K562 (cell line): ENCODE results near the gene DNAAF8. TPM values are rescaled to one million over a fixed set of nuclear protein-coding genes. Genes with fewer than 3 reads are reported as not detected.

Experiments used
- CREB5 ChIP-seq: fragments of 250-450 bp; sonication (Bioruptor Pico); IDR thresholded peaks from 2 replicates; pipeline ENCODE4 v1.5.0; 2020; ENCODE audit warnings: mild to moderate bottlenecking
- HCFC1 ChIP-seq: IDR thresholded peaks from 2 replicates; pipeline ENCODE4 v1.6.1; 2012; ENCODE audit warnings: low read depth, low read length, improper control_type of control experiment
- HIVEP1 ChIP-seq: fragments of 250-450 bp; sonication (Bioruptor Pico); IDR thresholded peaks from 2 replicates; pipeline ENCODE4 v1.4.0; 2020; ENCODE audit warnings: mild to moderate bottlenecking
- MTA3 ChIP-seq: fragments of 450-650 bp; formaldehyde crosslinking; IDR thresholded peaks from 2 replicates; pipeline ENCODE4 v1.6.1; 2017; ENCODE audit warnings: mild to moderate bottlenecking, borderline replicate concordance
- NEUROD1 ChIP-seq: fragments of 150-350 bp; IDR thresholded peaks from 2 replicates; pipeline ENCODE4 v1.6.1; 2014; ENCODE audit warnings: borderline replicate concordance, low read length, low read depth; ENCODE audit not compliant: partially characterized antibody
- POLR2AphosphoS5 ChIP-seq: IDR thresholded peaks from 2 replicates; pipeline ENCODE4 v1.6.1; 2011; ENCODE audit warnings: mild to moderate bottlenecking, low read depth, low read length, moderate library complexity; ENCODE audit not compliant: control insufficient read depth, insufficient read depth
- RAD51 ChIP-seq: fragments of 450-650 bp; IDR thresholded peaks from 2 replicates; pipeline ENCODE4 v1.7.1; 2016; ENCODE audit warnings: low read depth, mild to moderate bottlenecking, borderline replicate concordance
- SREBF2 ChIP-seq: sonication (generic); formaldehyde crosslinking; IDR thresholded peaks from 2 replicates; pipeline ENCODE4 v1.4.0; 2020; ENCODE audit warnings: mild to moderate bottlenecking, missing genetic modification reagents
- SUPT5H ChIP-seq: fragments of 450-650 bp; IDR thresholded peaks from 2 replicates; pipeline ENCODE4 v1.6.1; 2016
- THAP12 ChIP-seq: fragments of 250-450 bp; sonication (Bioruptor Pico); IDR thresholded peaks from 2 replicates; pipeline ENCODE4 v1.9.0; 2021; ENCODE audit warnings: mild to moderate bottlenecking, inconsistent platforms
- ZNF280B ChIP-seq: fragments of 250-450 bp; sonication (Bioruptor Pico); IDR thresholded peaks from 2 replicates; pipeline ENCODE4 v1.5.1; 2021; ENCODE audit warnings: mild to moderate bottlenecking
- ZNF318 ChIP-seq, 2 experiments: fragments of 450-650 bp; IDR thresholded peaks; 2 replicates each; pipeline ENCODE4 v1.6.1; 2016; ENCODE audit warnings: mild to moderate bottlenecking in 2 of 2, borderline replicate concordance in 1 of 2, low read depth in 1 of 2, moderate library complexity in 1 of 2
- ZNF668 ChIP-seq: fragments of 250-450 bp; sonication (Bioruptor Pico); IDR thresholded peaks from 2 replicates; pipeline ENCODE4 v1.8.0; 2022; ENCODE audit warnings: mild to moderate bottlenecking, inconsistent platforms
- polyA plus RNA-seq, 8 experiments: library from polyadenylated mRNA; depleted of rRNA in 4 of 8; stranded (reverse) in 5 of 8; unstranded in 3 of 8; fragments of >200 nt; fragmentation: Nextera tagmentation in 2 of 8; fragmentation: Illumina TruSeq in 1 of 8; extraction: Ambion mirVana in 2 of 8; extraction: Trizol in 1 of 8; gene quantifications; 2 replicates each; pipeline versions ENCODE4 v1.2.1 to v1.2.3, GENCODE V29; 2011 to 2014; ENCODE audit warnings: inconsistent platforms in 1 of 8, missing spikeins in 1 of 8
- total RNA-seq, 7 experiments: library from RNA; depleted of rRNA in 6 of 7; stranded (reverse); fragments of >200 nt in 6 of 7; fragmentation: Illumina TruSeq in 2 of 7; extraction: Trizol in 2 of 7; gene quantifications; 2 replicates each; pipeline versions ENCODE4 v1.2.1 to v1.2.3, GENCODE V29; 2011 to 2021; ENCODE audit warnings: low replicate concordance in 1 of 7

DNAAF8 gene
- total and polyA plus RNA-seq, 9 of the 15 experiments (the other 6 are each of a cell fraction or from before 2014, with no cell fraction given): 0.04 to 0.12 (median 0.10) TPM; not detected in 6

- no peak for TF ChIP-seq ZNF318 (IDR thresholded peaks at IDR 0.05; ENCODE audit: borderline replicate concordance in 1 of 2, low read depth in 1 of 2)
- TF ChIP-seq SUPT5H: peak; percentile 86
- TF ChIP-seq MTA3: no peak; the same call in 1 of the 2 replicates
- TF ChIP-seq NEUROD1: peak; percentile 27
- no peak for TF ChIP-seq HIVEP1 (CRISPR knock-in tag)
- 0 out of 2 replicates have a peak, but pooled peaks have one; percentile 28 for TF ChIP-seq THAP12 (CRISPR knock-in tag)
- TF ChIP-seq ZNF668 (CRISPR knock-in tag): no peak
- TF ChIP-seq ZNF280B (CRISPR knock-in tag): no peak
- TF ChIP-seq RAD51: no peak
- peak; percentile 93 for TF ChIP-seq HCFC1
- no peak for TF ChIP-seq CREB5
- TF ChIP-seq SREBF2: no peak
- peak; percentile 56; the same call in 1 of the 2 replicates for TF ChIP-seq POLR2AphosphoS5
Measured at GRCh38 chr16:4768549-4769305, 34.4 kb downstream of the DNAAF8 start (continued).
